ENCODE results near the gene CAMSAP1.

The CAMSAP1 gene

GRCh38 chr9:135760465-135760864, 146.9 kb downstream of the CAMSAP1 start:
- H3K4me3 ChIP-seq (ENCODE audit: low read length), result no peak overlapping the region
- no peaks in the 10 kb centered on the region for H3K9me3 ChIP-seq (replicated peaks; ENCODE audit: low read length)
- H3K27me3 ChIP-seq (ENCODE audit: control insufficient read depth, insufficient read depth, low read length), result no peaks in the 10 kb centered on the region

GRCh38 chr9:135759676-135760300, 147.6 kb downstream of the CAMSAP1 start:
- H3K4me1 ChIP-seq (ENCODE audit: control insufficient read depth, insufficient read depth, low read length), result no peaks in the 10 kb centered on the region
- H3K4me3 ChIP-seq (ENCODE audit: low read length), result no peak overlapping the region
- H3K9ac ChIP-seq (ENCODE audit: low read depth, low read length), result no peak overlapping the region
- no peaks in the 10 kb centered on the region for H3K27me3 ChIP-seq (ENCODE audit: control insufficient read depth, insufficient read depth, low read length)
- no peaks in the 10 kb centered on the region for H3K36me3 ChIP-seq (ENCODE audit: insufficient read depth, low read length)
- H3K9me3 ChIP-seq (replicated peaks; ENCODE audit: low read length), result no peaks in the 10 kb centered on the region
- no peak overlapping the region for H3K4me2 ChIP-seq (ENCODE audit: low read length)

More at GRCh38 chr9:135760465-135760864, 146.9 kb downstream of the CAMSAP1 start:
- no peak overlapping the region for H3K4me2 ChIP-seq (ENCODE audit: low read length)
- no peaks in the 10 kb centered on the region for H3K36me3 ChIP-seq (ENCODE audit: insufficient read depth, low read length)
- no peak overlapping the region for H3K9ac ChIP-seq (ENCODE audit: low read depth, low read length)
- no peaks in the 10 kb centered on the region for H3K4me1 ChIP-seq (ENCODE audit: control insufficient read depth, insufficient read depth, low read length)

- Histone ChIP-seq H3K9ac (ENCODE audit: low read depth, low read length) (no peak overlapping the region), H3K4me3 (ENCODE audit: low read length) (no peak overlapping the region), H3K4me2 (ENCODE audit: low read length) (no peak overlapping the region), H3K9me3 (replicated peaks; ENCODE audit: low read length) (no peaks in the 10 kb centered on the region), H3K27me3 (ENCODE audit: control insufficient read depth, insufficient read depth, low read length) (no peaks in the 10 kb centered on the region), H3K4me1 (ENCODE audit: control insufficient read depth, insufficient read depth, low read length) (no peaks in the 10 kb centered on the region), H3K36me3 (ENCODE audit: insufficient read depth, low read length) (no peaks in the 10 kb centered on the region)
Observed at GRCh38 chr9:135758870-135759269, 148.5 kb downstream of the CAMSAP1 start.

Data from skeletal muscle satellite cell (primary cell).